Measurements from ENCODE around the gene RTF2. TPM values are rescaled to one million over a fixed set of nuclear protein-coding genes. Genes with fewer than 3 reads are reported as not detected.

RTF2 gene
- total and polyA plus RNA-seq, 2 experiments from 2014 or later, result 28.2 to 53.7 TPM

- Histone ChIP-seq H3K4me1 (ENCODE audit: insufficient read depth) (no peaks in the 10 kb centered on the region), H3K9me2 (ENCODE audit: insufficient read depth) (no peaks in the 10 kb centered on the region), H3F3A (replicated peaks; ENCODE audit: low read depth) (no peaks in the 10 kb centered on the region), H4K20me1 (replicated peaks; ENCODE audit: insufficient read depth) (no peaks in the 10 kb centered on the region), H3K79me2 (replicated peaks; ENCODE audit: insufficient read depth) (no peaks in the 10 kb centered on the region), H3K27ac (ENCODE audit: low read depth) (no peak overlapping the region), H3K4me3 (no peak overlapping the region), H2AFZ (no peak overlapping the region), H3K27me3 (ENCODE audit: insufficient read depth) (no peaks in the 10 kb centered on the region), H3K4me2 (no peak overlapping the region), H3K36me3 (ENCODE audit: insufficient read depth) (no peaks in the 10 kb centered on the region)
- no peak for ATAC-seq
- Mint-ChIP-seq H3K36me3 (ENCODE audit: low read depth) (no peaks in the 10 kb centered on the region), H3K4me1 (no peaks in the 10 kb centered on the region), H3K27ac (no peak overlapping the region), H3K4me3 (no peak overlapping the region), H3K9me3 (no peaks in the 10 kb centered on the region), H3K27me3 (ENCODE audit: insufficient read depth, low read depth, poor library complexity) (peaks cover 9% of the 10 kb centered on the region)
- DNase-seq (ENCODE audit: low spot score), result no peak
- TF ChIP-seq, protein P1, sequence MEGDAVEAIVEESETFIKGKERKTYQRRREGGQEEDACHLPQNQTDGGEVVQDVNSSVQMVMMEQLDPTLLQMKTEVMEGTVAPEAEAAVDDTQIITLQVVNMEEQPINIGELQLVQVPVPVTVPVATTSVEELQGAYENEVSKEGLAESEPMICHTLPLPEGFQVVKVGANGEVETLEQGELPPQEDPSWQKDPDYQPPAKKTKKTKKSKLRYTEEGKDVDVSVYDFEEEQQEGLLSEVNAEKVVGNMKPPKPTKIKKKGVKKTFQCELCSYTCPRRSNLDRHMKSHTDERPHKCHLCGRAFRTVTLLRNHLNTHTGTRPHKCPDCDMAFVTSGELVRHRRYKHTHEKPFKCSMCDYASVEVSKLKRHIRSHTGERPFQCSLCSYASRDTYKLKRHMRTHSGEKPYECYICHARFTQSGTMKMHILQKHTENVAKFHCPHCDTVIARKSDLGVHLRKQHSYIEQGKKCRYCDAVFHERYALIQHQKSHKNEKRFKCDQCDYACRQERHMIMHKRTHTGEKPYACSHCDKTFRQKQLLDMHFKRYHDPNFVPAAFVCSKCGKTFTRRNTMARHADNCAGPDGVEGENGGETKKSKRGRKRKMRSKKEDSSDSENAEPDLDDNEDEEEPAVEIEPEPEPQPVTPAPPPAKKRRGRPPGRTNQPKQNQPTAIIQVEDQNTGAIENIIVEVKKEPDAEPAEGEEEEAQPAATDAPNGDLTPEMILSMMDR (conservative IDR thresholded peaks at IDR 0.05; ENCODE audit: low read depth in 2 of 2), result no peak
- TF ChIP-seq EZH2phosphoT487 (IDR thresholded peaks at IDR 0.05; ENCODE audit: unreplicated experiment), result no peak
- TF ChIP-seq STAT1 (IDR thresholded peaks at IDR 0.05; ENCODE audit: unreplicated experiment), result no peak
- TF ChIP-seq CREB1 (CRISPR knock-in tag; IDR thresholded peaks at IDR 0.05; ENCODE audit: low read depth), result no peak
- TF ChIP-seq EZH2 (IDR thresholded peaks at IDR 0.05; ENCODE audit: low read depth, unreplicated experiment), result no peak
- no peak for TF ChIP-seq JUNB (IDR thresholded peaks at IDR 0.05; ENCODE audit: unreplicated experiment)
These were observed 31.0 kb upstream of the RTF2 start for GRCh38 chr20:56437196-56437960.

DNA sequence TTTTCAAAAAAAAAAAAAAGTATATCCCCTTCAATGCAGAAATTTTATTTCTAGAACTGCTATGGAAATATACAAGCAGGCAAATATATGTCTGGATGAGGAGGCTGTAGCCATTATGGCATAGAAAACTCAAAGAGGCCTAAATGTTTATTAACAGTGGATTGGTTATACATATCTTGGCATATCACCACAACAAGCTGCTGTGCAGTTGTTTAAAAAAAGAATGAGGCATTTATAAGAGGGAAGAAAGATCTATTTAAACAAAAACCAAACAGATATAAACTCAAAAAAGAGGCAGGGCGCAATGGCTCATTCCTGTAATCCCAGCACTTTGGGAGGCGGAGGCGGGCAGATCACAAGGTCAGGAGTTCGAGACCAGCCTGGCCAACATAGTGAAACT, 30.1 kb upstream of the RTF2 start:
- H3K27ac Mint-ChIP-seq, result no peak overlapping the region
- H3K4me3 Mint-ChIP-seq, result no peak overlapping the region
- no peaks in the 10 kb centered on the region for H3K9me3 Mint-ChIP-seq
- peaks cover 4% of the 10 kb centered on the region for H3K27me3 Mint-ChIP-seq (ENCODE audit: insufficient read depth, low read depth, poor library complexity)
- Histone ChIP-seq H3K9me2 (ENCODE audit: insufficient read depth) (no peaks in the 10 kb centered on the region), H3K4me2 (no peak overlapping the region), H3K36me3 (ENCODE audit: insufficient read depth) (no peaks in the 10 kb centered on the region), H3K27ac (ENCODE audit: low read depth) (no peak overlapping the region), H3K4me3 (no peak overlapping the region), H3K79me2 (replicated peaks; ENCODE audit: insufficient read depth) (no peaks in the 10 kb centered on the region), H2AFZ (no peak overlapping the region), H3K4me1 (ENCODE audit: insufficient read depth) (no peaks in the 10 kb centered on the region), H3F3A (replicated peaks; ENCODE audit: low read depth) (no peaks in the 10 kb centered on the region), H3K27me3 (ENCODE audit: insufficient read depth) (no peaks in the 10 kb centered on the region), H4K20me1 (replicated peaks; ENCODE audit: insufficient read depth) (no peaks in the 10 kb centered on the region)
- ATAC-seq (no peak), DNase-seq (ENCODE audit: low spot score) (no peak)
- no peaks in the 10 kb centered on the region for H3K36me3 Mint-ChIP-seq (ENCODE audit: low read depth)
- H3K4me1 Mint-ChIP-seq, result no peaks in the 10 kb centered on the region
- TF ChIP-seq NANOG (IDR thresholded peaks at IDR 0.05; ENCODE audit: borderline replicate concordance), result no peak
- TF ChIP-seq, protein P2, sequence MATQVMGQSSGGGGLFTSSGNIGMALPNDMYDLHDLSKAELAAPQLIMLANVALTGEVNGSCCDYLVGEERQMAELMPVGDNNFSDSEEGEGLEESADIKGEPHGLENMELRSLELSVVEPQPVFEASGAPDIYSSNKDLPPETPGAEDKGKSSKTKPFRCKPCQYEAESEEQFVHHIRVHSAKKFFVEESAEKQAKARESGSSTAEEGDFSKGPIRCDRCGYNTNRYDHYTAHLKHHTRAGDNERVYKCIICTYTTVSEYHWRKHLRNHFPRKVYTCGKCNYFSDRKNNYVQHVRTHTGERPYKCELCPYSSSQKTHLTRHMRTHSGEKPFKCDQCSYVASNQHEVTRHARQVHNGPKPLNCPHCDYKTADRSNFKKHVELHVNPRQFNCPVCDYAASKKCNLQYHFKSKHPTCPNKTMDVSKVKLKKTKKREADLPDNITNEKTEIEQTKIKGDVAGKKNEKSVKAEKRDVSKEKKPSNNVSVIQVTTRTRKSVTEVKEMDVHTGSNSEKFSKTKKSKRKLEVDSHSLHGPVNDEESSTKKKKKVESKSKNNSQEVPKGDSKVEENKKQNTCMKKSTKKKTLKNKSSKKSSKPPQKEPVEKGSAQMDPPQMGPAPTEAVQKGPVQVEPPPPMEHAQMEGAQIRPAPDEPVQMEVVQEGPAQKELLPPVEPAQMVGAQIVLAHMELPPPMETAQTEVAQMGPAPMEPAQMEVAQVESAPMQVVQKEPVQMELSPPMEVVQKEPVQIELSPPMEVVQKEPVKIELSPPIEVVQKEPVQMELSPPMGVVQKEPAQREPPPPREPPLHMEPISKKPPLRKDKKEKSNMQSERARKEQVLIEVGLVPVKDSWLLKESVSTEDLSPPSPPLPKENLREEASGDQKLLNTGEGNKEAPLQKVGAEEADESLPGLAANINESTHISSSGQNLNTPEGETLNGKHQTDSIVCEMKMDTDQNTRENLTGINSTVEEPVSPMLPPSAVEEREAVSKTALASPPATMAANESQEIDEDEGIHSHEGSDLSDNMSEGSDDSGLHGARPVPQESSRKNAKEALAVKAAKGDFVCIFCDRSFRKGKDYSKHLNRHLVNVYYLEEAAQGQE (IDR thresholded peaks at IDR 0.05; ENCODE audit: unreplicated experiment), result no peak
- TF ChIP-seq STAT1 (IDR thresholded peaks at IDR 0.05; ENCODE audit: unreplicated experiment), result no peak
